Raji (cell line): ENCODE data around the gene RXFP4.
A peak's percentile ranks its signal among the peaks of the same experiment; 100 is the strongest.

ENCODE experiments used
- POLR2A ChIP-seq: IDR thresholded peaks from 2 replicates; pipeline ENCODE4 v1.6.1; 2011; ENCODE audit warnings: low read depth, low read length, control low read depth; ENCODE audit not compliant: insufficient read depth

The RXFP4 gene

DNA sequence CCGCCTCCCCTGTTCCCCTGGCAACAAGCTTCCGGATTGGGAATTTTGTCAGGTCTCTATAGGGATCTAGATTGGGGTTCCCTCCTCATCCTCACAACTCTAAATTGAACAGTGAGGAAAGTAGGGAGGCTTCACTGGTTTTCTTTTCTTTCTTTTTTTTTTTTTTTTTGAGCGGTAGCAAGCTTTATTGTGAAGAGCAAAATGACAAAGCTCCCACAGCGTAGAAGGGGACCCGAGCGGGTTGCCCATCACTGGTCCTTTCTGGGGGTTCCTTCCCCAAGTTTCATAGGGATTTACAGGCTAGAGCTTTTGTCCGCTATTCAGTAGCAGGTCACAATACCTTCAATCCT is 26.6 kb downstream of the RXFP4 start:
- TF ChIP-seq POLR2A: no peak

DNA sequence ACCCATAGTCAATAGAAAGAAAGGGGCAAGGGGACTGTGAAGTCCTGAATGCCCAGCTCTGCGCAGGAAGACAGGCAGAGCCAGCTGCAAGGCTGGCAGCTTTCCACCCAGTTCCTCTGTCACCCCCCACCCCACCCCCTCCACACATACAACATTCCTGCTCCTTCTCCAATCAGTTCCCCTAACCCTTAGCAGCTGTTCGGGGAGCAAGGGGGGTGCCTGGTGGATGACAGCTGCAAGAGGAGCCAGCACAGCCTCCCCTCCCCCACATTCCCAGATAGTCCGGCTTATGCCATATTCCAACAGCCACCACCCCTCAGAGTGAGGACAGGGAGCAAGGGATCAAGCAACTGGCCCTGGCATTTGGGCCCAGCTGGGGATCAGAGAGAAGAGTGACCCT is 27.2 kb downstream of the RXFP4 start:
- TF ChIP-seq POLR2A: no peak

DNA sequence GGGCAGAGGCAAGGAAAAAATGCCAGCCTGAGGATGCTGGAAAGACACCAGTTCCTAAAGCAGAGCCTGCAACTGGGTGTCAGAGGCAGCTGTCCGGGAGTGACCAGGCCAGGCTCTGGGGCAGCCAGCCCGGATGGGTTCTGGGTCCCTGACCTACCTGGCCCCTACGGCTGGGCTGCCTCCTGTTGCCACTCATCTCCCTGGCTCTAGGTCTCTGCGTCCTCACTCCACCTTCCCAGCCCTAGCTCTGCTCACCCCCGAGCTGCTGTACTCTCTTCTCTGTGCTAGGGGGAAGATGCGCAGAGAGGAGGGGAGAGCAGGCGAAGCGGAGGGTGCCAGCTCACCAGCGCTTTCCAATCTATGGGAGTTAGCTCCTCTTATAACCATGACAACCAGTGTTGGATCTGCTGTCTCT is 27.9 kb downstream of the RXFP4 start:
- no peak for TF ChIP-seq POLR2A

DNA sequence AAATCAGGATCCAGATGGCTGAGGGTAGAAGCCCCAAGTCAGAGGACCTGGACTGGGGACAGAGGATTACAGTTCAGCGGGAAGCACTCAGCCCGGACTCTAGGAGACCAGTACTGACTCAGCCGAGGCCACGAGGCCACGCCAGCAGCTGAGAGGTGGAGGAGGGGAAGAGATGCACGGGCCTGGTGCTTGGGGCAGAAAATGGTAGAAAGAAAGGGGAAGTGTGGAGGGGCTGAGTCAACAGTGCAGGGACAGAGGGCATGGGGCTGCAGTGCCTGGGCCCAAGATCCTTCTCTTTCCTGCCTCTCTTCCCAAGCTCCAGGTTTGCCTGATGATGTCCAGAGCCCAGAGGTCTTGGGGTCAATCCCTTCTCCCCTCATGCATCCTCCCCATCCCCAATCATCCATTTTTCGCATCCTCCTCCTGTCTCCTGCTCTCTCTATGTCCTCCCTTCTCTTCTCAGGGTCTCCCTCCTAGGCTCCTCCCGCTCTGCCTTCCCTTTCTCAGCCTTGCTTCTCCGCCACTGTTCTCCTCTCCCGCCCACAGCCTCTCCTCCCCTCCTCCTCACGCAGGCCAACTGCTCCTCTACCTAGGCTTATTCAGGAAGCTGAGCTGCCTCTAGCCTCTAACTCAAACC is 29.2 kb downstream of the RXFP4 start:
- TF ChIP-seq POLR2A: no peak

DNA sequence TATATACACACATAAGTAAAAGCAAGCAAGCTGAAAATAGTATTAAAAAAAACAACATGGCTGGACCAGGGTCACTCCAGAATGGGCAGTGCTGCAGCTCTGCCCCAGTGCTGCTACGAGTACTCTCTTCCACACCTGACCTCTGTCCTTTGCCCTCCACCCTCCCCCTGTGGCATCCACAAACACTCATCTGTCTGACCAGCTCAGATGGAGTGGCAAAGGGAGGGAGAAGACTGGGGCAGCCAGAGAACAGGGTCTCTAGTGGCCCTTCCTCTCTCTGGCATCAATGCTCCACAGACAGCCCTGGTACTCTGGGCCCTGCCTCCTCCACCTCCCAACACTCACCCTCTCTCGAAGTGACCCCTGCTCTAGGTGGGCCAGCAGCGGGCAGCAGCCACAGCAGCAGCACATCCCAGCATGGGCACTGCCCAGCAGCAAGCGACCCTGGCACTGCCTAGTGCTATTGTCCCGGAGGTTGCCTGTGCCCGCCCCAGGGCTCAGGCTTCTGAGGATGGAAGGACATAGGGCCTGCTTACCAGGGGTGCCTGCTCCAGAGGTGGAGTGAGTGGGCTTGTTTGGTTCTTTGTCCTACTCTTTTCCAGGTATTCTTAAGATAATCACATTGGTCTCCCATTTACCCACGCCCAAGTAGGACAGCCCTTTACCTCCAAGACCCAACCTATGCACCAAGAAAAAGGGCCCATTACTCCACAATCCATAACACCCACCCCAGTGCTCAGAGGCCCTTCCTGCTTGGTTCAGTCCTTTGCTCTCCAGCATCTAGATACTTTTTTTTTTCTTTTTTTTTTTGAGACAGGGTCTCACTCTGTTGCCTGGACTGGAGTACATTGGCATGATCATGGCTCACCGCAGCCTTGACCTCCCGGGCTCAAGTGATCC is 30.7 kb downstream of the RXFP4 start:
- TF ChIP-seq POLR2A: no peak

DNA sequence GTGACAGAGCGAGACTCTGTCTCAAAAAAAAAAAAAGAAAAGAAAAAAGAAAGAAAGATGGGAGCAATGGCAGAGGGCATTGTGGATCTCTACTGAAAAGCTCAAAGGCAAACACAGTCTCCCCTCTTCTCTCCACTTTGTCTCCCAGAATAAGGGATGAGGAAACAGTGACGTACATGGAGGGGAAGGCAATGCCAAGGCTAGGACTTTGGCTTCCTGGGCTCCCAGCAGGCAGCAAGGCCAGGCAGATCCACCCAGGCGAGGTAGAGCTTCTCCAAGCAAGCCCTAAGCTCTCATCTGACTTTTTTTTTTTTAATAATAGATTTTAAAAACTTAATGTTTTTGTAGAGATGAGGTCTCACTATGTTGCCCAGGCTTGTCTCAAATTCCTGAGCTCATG is 32.3 kb downstream of the RXFP4 start:
- TF ChIP-seq POLR2A: no peak

DNA sequence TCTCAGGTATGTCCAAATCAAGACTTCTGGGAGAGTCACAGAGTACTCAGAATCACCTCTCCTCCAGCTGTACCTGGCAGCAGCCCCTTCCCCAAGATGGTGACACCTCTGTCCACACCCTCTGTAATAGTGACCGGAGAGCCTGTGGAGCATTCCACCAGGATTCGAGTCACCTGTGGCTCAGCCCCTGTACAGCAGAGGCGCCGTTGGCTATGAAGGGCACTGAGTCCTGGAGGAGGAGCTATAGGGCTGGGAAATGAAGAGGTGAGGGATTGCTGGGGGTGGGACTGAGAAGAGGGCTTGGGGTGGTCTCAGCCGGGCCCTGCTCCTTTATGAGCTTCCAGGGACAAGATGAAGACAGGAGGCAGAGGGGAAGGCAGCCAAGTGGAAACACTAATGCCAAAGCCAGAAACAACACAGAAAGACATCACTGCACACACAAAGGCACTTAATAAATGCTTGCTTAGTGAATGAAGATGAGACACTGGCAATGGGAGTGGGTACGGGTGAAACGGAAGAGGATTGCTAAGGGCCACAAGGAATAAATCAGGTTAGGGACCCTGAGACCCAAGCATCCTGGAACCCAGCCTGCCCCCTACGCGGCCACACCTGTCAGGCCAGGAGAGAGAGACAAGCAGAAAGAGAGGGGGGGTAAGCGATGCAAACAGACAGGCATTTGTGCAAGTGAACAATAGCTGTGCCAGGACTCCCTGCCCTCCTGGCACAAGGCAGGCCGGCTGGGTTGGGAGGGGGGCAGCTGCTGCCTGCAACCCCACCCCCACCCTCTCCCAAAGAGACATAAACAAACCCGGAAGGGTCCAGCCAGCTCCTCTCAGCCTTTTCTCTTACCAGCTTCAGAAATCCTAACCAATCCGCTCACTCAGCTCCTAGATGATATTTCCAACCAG is 33.0 kb downstream of the RXFP4 start:
- no peak for TF ChIP-seq POLR2A

DNA sequence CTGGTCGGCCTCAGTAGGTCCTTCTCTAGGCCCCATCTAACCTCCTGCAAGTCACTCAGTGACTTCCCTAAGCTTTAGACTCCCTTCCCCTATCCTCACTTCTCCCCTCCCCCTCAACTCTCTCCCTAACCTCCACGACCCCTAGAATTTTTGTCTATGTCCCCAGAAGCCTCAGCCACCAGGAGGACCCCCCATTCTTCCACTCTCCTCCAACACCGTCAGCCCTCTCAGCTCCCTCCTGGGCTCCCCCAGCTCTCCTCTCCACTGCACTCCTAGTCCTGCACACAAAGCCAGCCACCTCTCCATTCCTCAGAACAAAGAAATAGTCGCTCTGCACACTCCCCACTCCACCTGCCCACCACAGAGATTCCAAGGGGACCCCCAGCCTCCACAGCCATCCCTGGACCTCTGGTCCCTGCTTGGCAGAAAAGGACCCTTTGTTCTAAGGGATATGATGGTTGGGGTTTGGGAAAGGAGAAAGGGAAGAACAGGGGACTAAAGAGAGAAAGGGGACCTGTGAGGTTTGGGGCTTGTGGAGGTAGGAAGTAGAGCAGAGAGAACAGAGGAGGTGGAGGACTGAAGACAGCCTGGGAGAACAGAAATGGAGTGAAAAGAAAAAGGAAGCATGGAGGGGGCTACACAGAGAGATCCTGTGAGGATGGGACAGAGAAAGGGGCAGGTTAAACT is 34.1 kb downstream of the RXFP4 start:
- no peak for TF ChIP-seq POLR2A

DNA sequence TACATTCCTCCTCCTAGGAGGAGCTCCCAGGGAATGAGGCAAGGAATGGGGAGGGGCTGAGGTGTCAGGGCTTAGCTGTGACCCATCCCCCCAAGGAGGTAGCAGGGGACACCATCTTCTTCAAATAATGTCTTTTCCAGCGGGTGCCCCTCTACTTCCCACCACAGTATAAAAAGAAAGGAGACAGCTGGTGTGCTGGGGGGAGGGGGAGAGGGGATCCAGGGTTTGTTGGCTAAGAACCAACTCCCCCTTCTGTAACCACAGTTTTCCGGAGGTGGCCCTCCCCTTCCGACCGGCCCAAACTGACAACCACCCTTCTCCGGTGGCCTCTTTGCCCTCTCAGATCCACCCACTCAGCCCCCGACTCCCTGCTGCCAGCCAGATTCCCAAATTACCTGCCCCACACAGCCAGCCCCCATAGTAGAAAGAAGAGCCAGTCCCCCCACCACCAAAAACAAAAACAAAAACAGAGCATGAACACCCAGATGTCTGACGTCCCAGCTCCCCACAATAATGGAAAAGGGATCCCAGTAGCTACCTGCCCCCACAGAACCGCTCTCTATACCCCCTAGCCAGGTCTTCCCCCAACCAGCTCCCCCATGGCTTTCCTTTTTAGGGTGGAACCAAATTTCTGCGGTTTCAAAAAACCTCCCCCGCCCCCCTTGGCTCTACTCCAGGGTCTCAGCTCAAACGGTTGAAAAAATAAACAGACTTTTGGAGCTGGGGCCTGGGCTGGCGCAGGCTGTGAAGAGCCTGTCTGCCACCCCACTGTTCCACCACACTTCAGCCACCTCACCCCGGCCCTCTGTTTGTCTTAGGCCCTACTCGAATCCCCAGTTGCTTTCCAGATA is 34.8 kb downstream of the RXFP4 start:
- TF ChIP-seq POLR2A: peak; percentile 50

DNA sequence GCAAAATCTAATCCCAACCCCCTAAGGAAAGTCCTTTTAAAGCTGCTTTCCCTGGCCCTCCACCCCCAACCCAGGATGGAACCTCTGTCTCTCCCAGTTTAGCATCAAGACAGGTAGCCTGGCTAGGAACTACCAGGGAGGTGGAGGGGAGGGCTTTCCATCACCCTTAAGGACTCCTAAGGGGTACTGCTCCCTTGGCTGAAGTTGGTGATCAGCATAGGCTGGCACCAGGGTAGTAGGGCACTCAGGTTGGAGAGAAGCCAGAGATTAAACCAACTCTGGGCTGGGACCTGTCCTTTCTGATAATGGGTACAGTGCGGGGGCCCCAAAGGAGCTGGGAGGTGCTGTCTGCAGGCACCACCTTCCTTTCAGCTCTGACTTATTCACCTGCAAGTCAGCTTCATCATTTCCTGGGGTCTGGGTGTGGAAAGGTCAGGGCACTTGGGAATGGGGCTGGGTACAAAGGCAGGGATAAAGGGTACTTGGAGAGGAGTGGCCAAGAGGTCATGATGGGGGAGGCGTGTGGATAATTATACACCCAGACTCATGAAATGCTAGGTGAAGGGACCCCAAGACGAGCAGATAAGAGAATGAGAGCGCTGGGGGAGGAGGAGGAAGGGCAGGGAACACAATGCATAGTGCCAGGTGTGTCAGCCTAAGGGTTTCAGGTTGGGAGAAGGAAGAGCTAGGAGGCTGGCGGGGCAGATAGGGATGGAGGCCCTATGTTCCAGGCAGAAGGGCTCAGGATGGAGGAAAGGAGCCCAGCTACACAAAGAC is 35.7 kb downstream of the RXFP4 start:
- no peak; the same call in 1 of the 2 replicates for TF ChIP-seq POLR2A

DNA sequence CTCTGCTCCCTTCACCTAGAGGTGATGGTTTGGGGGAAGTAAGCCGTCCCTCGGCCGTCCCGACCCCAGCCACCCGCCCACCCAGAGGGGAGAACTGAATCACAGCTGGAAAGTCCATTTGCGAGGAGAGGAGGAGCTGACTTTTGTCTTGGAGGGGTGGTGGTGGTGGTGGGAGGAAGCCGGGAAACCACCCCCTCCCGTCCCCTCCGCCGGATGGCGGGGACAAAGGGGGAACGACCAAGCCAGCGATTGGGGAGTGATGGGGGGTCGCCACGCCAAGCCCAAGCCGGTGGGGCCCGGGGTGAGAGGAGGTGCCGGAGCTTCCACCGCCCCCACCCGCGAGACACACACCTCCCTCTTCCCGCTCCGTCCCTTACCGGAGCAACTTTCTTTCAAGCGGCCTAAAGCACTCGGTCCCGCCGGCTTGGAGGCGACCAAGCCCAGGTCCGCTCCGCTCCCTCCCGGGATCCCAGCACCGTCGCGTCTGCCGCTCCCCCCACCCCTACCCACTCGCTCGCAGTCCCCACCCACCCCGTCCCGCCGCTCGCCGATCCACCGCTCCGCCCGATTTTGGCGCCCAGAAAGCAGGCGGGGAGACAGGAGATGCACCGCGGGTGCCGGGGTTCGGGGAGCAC is 36.4 kb downstream of the RXFP4 start:
- 0 out of 2 replicates have a peak, but pooled peaks have one; percentile 7 for TF ChIP-seq POLR2A

DNA sequence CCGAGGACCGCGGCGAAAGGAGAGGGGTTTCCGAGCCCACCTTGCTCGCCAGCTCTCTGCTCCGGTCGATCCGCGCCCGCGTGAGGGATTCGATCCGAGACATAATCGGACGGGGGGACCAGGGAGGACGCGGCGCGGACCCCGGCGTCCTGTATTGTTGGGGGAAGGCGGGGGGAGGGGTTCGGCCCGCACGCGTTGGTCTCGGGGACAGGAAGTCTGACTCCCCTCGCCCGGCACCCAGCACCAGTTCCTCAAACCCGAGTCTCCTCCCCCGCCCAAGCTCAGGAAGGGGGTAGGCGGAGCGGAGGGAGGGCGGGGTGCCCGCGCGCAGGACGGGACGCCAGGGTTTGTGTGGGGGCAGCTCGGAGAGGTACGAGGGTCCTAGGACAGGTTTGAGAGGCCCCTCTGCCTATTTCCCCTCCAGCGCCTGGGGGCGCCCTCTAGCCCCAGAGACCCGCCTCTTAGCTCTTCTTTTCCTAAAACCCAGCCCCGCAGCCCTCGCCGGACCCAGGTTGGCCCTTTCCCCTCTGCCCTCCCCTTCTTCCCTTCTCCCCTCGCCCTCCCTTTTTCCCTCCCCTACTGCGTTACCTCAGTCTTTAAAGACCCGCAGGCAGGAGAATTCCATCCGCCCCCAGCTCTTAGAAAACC is 37.0 kb downstream of the RXFP4 start, which contains the start of gene ARHGEF2:
Gene ARHGEF2 (minus strand): TSS at position 223 of the 648 bp plus-strand sequence. CDS start 120 bp downstream, at position 103.
- TF ChIP-seq POLR2A: peak; percentile 88
